HG02970 (cell line): ENCODE measurements around the gene BMPR1A.

Experiments used
- ATAC-seq: cut with Tn5 transposase; IDR thresholded peaks from one replicate; pipeline ENCODE4 v1.9.1; 2021; ENCODE audit warnings: mild to moderate bottlenecking, moderate library complexity, moderate number of reproducible peaks; ENCODE audit not compliant: unreplicated experiment, low FRiP score

The BMPR1A gene

DNA sequence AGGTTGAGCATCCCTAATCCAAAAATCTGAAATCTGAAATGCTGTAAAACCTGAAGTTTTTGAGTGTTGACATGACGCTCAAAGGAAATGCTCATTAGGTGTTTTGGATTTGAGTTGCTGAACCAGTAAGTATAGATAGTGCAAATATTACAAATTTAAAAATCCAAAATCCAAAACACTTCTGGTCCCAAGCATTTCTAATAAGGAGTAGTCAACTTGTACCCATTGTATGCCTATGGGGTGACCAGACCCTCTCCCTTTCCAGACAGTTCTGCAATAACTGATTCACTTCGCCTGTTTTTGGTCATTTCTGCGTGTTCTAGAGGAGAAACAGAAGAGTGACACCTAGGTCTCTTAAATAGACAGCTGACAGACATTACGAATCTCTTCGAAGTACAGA is 110.7 kb downstream of the BMPR1A start:
- ATAC-seq: no peak

DNA sequence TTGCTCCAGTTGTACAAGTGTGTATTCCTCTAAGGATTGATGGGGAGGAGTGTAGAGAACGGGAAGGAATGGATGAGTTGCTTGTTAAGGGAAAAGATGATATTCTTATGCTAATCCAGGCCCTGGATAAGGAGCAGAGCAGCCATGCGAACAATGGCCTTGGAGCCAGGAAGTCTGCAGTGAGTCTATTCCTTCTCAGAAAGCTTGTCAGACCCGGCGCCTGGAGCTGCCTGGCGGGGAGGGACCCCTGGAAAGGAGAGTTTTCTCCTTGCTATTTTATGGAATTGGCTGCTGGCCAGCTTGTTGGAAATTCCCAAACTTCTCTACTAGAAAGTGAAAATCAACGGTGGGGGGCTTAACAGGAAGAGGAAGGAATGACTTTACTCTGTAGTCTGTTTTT is 111.9 kb downstream of the BMPR1A start:
- ATAC-seq: no peak

DNA sequence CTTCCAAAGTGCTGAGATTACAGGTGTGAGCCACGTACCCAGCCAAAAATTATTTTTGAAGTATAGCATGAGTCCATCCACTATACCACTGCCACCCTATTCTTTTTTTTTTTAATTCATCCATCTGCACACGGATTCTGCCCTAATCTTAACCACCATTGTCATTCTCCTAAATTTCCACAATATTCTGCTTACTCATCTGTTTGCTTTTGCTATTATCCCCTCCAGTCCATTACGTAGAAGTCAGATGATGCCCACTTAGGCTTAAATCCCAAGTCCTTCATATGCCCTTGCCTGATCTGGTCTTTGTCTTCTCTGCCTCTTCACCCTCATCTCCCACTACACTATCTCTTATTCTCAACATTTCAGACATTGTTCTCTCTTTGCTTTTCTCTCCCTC is 114.3 kb downstream of the BMPR1A start:
- no peak for ATAC-seq

DNA sequence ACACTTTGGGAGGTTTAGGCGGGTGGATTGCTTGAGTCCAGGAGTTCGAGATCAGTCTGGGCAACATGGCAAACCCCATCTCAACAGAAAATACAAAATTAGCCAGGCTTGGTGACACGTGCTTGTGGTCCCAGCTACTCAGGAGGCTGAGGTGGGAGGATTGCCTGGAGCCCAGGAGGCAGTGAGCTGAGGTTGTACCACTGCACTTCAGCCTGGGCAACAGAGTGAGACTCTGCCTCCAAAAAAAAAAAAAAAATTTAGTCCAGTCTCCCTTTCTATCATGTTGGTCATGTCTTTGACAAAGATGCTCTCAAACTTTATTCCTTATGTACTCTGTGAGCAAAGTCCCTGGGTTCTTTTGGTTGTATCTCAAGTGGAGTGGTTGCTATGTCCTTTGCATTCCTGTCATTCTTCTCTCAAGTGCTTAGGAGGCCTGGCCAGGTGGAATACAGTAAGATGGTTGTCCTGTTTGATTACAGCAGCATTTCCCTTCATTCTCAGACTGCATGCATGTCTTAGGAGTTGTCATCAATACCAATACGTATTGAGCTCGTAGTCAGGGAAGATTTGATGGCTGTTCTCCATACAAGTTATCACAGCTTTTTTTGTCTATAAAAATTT is 115.3 kb downstream of the BMPR1A start:
- ATAC-seq: no peak

DNA sequence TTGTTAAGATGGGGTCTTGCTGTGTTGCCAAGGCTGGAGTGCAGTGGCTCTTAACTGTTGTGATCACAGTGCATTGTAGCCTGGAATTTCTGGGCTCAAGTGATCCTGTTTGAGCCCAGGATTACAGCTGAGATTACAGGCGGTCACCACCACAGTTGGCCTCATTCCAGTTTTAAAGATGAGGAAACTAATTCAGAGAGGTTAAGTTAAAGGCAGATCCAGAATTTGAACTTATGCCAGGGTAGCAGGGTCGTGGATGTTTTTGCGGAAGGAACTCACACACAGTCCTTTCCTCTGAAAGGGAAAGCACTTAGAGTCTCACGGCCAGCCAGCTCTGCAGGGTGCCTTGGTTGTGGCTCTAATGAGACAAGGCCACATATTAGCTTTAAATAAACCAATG is 116.3 kb downstream of the BMPR1A start:
- ATAC-seq: no peak

DNA sequence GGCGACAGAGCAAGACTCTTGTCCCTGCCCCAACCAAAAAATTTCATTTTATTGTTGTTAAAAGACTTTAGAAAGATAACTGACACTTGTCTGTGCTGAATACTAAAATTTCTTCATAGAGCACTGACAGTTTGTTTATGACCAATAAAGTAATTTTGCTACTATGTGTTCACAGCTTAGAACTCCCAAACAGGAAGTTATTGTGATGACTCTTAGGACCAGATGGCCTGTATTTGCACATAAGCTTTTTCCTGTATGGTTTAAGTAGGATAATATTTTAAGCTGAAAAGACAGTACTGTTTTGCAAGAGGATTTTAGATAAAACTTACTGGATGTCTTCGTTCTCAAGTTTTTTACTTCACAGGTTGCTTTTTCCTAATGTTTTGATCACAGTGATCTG is 120.3 kb downstream of the BMPR1A start:
- ATAC-seq: no peak

DNA sequence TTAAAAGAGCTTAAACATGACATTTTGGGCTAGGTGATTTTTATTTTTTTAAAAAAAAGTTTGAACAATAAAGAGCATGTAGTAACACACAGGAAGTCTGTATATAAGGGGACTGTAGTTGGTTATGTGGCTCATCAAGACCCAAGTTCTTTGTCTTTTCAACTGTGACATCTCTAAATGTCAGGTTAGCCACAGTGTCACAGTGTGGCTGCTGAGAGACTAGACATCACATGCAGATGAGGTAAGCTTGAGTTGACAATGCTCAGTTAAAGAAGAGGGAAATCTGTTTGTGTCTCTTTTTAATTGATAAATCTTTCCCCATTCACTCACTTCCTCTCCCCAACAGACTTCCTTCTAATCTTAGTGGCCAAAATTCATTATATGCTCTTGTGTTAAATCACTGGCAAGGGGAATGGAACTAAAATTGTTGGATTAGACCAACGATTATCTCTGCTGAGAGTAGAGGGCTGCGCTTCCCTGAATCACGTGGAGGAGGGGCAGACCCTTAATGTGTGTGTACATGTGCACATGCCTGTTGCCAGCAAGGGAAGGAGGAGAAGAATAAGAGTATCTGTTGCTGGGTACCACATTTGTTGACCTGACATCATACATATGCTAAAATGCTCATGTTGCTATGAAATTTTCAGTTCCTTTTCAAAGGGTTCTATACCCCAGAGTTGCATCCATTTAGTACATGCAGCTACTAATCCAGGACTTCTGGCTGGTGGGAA is 122.7 kb downstream of the BMPR1A start:
- ATAC-seq: no peak

DNA sequence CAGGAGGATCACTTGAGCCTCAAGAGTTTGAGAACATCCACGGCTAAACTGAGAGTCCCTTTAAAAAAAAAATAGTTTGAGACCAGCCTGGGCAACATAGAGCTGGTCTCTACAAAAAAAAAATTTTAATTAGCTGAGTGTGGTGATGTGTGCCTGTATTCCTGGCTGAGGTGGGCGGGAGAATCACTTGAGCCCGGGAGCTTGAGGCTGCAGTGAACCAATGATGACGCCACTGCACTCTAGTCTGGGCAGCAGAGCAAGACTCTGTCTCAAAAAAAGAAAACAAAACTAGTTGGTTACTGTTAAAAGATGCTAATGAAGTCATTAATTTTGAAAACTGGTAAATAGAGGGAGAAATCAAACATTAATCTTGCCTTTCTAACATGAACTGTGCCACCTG is 124.6 kb downstream of the BMPR1A start:
- no peak for ATAC-seq

DNA sequence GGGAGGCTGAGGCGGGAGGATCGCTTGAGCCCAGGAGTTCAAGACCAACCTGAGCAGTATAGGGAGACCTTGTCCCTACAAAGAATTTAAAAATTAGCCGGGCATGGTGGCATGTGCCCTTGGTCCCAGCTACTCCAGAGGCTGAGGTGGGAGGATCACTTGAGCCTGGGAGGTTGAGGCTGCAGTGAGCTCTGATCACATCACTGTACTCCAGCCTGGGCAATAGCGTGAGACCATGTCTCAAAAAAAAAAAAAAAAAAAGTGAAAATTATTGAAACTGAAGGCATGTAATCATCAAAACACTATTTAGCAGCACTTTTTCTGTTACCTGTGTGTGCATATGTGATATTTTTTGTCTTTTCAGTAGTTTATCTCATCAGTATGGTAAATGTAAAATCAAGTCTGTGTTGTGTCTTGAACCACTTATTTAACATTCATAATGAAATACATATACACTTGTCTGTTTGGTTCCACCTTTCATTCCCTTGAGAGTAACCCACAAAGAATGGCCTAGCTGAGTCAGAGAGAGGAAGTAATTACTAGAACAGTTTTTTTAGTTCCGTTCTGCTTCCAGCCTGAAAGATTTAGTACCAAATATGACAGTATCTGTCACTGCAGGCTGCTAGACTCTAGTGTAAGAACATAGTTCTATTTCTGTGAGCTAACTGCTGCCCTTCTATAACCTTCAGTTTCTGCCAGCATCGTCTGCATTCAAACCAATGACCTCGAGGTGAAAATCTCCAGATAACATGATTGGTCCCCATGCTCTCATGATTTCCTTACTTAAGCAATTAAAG is 132.4 kb downstream of the BMPR1A start:
- ATAC-seq: peak; percentile 85

DNA sequence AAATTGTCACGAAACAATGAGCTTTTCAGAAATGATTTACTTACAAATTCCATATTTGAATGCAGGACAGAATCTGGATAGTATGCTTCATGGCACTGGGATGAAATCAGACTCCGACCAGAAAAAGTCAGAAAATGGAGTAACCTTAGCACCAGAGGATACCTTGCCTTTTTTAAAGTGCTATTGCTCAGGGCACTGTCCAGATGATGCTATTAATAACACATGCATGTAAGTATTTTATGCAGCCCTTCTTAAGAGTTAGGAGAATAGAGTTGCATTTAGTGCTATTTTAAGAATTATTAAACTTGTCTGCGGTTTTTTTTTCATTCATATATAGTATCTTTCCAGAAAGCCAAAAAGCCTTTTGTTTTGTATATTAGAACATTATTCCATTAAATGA is 133.6 kb downstream of the BMPR1A start:
- no peak for ATAC-seq

DNA sequence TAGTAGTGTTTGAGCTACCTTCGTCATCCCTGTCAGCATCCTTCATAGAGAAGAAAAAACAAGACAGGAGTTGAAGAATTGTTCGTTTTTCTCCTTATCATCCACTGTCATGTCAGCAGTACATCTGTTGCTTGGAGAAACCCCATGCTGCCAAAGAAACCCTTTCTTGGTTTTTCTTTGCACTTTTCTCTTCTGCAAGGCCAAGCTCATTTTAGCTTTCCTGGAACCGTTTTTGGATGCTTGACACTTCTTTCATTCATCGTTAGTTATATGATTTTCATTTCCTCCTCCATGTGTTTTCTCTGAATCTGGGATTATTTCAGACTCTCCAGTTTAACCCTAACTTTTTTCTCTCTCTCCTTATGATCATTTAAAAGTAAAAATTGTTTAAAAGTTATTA is 142.1 kb downstream of the BMPR1A start:
- no peak for ATAC-seq

DNA sequence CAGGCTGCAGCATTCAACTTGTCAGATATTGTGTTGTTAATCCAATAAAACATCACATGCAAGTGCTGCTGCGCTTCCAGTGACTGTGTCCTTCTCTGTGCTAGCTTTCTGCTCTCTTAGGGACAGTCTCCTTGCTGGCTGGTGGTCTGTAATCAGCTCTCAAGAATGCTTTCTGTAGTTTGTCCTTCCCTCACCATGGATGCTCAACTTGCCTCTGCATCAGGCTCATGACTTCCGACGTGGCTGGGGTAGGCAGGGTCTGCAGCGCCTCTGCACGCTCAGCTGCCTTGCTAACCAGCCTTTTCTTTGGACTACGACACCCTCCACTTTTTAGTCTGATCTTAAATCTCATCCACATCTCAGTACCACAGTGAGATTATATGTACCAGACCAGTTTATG is 142.7 kb downstream of the BMPR1A start:
- ATAC-seq: no peak

DNA sequence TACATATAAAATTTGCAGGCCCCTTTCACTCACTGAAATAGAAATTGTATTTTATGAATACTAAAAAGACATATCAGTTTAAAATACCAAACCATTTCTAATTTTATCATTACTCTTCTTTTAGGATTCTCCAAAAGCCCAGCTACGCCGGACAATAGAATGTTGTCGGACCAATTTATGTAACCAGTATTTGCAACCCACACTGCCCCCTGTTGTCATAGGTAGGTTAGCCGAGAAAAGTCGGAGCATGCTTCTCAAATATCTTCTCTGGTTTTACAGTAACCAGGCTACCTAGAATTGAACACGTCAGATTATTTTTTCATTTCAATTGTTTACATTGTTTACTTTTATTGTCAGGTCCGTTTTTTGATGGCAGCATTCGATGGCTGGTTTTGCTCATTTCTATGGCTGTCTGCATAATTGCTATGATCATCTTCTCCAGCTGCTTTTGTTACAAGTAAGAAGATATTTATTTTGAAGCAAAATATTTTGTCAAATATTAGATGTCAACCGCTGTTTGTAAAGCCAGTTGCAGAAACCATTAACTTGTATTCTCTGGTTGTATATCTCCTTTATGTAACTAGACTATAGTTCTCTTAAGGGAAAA is 143.4 kb downstream of the BMPR1A start:
- ATAC-seq: no peak

DNA sequence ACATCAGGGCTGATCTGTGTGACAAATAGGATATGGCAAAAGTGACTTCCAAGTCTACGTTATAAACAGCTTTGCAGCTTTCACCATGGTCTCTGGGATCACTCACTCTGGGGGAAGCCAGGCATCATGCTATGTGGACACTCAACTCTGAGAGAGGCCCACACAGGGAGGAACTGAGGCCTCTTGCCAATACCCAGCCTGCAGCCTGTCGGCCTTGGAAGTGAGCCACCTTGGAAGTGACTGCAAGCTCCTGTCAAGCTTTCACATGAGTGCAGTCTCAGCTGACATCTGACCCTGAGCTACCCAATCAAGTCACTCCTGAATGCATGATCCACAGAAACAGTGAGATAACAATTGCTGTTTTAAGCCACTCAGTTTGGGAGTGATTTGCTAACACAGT is 144.5 kb downstream of the BMPR1A start:
- ATAC-seq: no peak

DNA sequence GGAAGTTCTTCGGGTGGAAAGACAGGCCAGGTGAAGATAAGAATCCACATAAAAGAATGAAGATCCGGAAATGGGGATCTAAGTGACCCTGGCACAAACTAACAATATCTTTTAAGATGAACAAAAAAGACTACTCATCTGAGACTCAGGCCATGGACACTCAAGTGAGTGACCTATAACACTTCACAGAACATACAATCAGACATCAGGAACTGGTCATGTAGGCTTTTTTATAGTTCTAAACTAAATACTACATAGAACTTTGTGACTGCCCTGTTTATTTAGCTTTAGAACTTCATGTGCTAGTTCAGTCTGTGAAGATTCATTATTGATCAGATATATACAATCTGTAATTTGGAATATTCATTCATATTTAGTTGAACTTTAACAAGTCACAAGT is 148.2 kb downstream of the BMPR1A start:
- no peak for ATAC-seq

DNA sequence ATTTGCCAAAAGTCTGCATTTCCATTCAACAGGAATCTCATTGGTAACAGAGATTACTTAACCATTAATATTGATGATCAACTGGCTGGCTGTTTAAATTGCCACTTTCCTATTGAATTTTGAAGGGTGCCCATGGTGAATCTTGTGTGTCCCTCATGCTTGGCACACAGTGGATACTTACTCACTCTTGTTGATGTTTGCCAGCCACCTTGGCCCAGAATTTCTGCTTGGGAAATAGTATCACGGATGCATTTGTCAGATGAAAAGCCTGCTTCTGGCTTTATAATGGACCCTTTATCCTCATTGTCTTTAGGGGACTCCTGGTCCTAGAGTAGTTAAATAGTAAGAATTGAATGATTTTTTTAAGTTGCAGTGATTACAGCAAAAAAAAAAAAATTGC is 149.0 kb downstream of the BMPR1A start:
- ATAC-seq: no peak

DNA sequence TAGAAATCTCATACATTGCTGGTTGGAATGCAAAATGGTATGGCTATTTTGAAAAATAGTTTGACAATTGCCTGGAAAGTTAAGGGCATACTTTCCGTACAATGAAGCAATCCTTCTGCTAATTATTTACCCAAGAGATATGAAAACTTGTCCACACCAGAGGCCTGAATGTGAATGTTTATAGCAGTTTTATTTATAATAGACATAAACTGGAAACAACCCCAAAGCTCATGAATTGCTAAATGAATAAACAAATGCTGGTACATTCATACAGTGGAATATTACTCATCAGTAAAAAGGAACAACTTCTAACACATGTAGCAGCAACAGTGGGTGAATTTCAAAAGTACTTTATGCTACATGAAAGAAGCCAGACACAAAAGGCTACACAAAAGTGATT is 158.3 kb downstream of the BMPR1A start:
- no peak for ATAC-seq

DNA sequence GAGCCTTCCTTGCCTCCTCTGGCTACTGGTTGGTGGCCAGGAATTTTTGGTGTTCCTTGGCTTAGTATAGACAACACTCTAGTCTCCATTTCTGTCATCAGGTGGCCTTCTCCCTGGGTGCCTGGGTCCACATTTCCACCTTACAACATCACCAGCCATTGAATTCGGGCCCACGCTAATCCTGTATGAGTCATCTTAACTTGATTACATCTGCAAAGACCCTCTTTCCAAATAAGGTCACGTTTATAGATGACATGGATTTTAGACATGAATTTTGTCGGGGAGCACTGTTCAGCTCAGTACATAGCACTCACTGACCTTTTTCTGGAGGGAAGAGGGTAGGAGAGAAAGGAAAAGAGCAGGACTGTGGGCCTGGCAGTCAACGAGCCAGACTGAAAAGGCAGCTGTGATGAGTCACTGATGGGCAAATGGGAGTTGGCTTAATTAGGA is 161.6 kb downstream of the BMPR1A start:
- ATAC-seq: no peak

DNA sequence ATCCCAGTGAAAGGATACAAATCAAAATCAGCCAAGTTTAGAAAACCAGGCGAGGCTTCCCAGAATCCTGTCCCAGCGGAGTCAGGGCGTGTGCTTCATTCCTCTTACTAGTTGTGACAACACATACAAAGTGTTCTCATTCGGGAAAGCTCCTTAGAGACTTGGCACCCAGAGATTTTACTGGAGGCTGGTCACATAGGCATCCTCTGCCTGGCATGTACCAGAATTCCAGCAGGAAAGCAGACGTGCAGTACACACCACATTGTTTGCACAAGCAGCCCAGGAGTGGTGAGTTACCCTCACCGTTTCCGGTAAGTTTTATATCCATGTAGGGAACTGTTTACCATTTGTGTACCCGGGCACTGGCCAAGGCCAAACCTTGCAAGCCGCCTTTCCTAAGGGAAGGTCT is 166.1 kb downstream of the BMPR1A start:
- ATAC-seq: no peak

DNA sequence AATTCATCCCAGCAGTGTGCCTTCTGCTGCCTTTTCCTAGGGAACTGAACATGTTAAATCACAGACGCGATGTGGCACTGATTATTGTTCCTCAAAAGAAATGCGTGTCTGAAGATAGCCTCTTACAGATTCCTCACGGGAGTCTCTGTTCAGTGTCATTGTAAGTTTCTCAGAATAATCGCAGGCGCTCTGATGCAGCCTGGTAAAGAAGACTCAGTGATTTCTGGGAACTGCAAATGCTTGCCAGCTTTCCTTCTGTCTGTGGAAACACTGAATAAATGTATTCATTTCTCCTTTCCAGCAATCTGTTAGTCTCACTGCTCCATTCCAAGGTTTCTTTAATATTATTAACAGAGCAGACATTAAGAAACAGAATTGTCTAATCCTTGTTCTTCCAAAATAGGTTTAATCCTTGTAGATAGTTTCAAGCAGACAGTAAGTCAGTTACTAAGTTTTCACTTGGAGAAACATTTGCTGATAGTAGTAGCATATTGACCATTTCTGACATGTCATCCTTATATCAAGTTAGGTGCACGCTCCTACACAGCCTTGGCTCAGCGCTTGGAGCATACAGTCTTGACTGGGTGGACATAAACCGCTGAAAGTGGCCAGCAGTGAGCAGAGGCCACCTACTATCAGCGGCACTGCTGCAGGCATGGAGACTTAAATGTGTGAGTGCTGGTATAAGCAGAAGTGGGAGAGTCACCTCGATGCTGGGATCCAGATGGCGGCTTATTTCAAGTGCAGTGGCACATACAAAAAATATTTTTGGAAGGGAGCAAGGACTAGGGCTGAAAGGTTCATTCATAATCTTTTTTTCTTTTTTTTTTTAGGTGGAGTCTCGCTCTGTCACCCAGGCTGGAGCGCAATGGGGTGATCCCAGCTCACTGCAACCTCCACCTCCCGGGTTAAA is 173.3 kb downstream of the BMPR1A start:
- no peak for ATAC-seq
